Keratinocyte (primary cell): Measurements from ENCODE around the gene LIMA1. TPM values are rescaled to one million over a fixed set of nuclear protein-coding genes. Genes with fewer than 3 reads are reported as not detected.

Source experiments
- DNase-seq: peaks from one replicate; pipeline ENCODE4 v3.0.0-alpha.2; 2011; ENCODE audit warnings: low read depth, missing footprints, low spot score
- FAIRE-seq: peaks from 2 replicates; lab custom pipeline; 2011; peaks lifted over from hg19 to GRCh38; lab: Jason Lieb, UNC
- H2AFZ ChIP-seq: 2 replicates; pipeline ENCODE4 v1.6.0; 2012; ENCODE audit warnings: low read length, control low read depth, inconsistent platforms; ENCODE audit not compliant: control insufficient read depth
- H3K27ac ChIP-seq: 2 replicates; pipeline ENCODE4 v1.5.1; 2011; ENCODE audit warnings: low read length; ENCODE audit not compliant: control insufficient read depth, insufficient read depth
- H3K27me3 ChIP-seq: 3 replicates; pipeline ENCODE4 v1.6.0; 2011; ENCODE audit warnings: low read length; ENCODE audit not compliant: control insufficient read depth, insufficient read depth; ENCODE audit errors: extremely low read depth
- H3K36me3 ChIP-seq, 2 experiments: 2 replicates in 1 of 2; 3 replicates in 1 of 2; pipeline ENCODE4 v1.5.1; 2011; ENCODE audit warnings: low read length in 2 of 2, mild to moderate bottlenecking in 1 of 2; ENCODE audit not compliant: control insufficient read depth in 2 of 2, insufficient read depth in 2 of 2; ENCODE audit errors: extremely low read depth in 1 of 2
- H3K4me1 ChIP-seq: 3 replicates; pipeline ENCODE4 v1.5.1; 2011; ENCODE audit warnings: low read length; ENCODE audit not compliant: control insufficient read depth, insufficient read depth; ENCODE audit errors: extremely low read depth
- H3K4me2 ChIP-seq: 3 replicates; pipeline ENCODE4 v1.6.0; 2011; ENCODE audit warnings: low read depth, low read length; ENCODE audit not compliant: control insufficient read depth, insufficient read depth; ENCODE audit errors: extremely low read depth
- H3K4me3 ChIP-seq, 3 experiments: fragments of 200-600 bp in 1 of 3; sonication (generic) in 1 of 3; 2 replicates in 2 of 3; 3 replicates in 1 of 3; pipeline ENCODE4 v1.5.1; 2011 to 2016; ENCODE audit warnings: low read length in 3 of 3, mild to moderate bottlenecking in 3 of 3, control low read depth in 2 of 3, inconsistent platforms in 1 of 3, low read depth in 1 of 3, mixed read lengths in 1 of 3, mixed run types in 1 of 3, moderate library complexity in 1 of 3; ENCODE audit not compliant: control insufficient read depth in 2 of 3, insufficient read depth in 2 of 3; ENCODE audit errors: extremely low read depth in 1 of 3
- H3K79me2 ChIP-seq: 2 replicates; pipeline ENCODE4 v1.6.0; 2012; ENCODE audit warnings: low read length; ENCODE audit not compliant: control insufficient read depth, insufficient read depth
- H3K9ac ChIP-seq: 3 replicates; pipeline ENCODE4 v1.6.0; 2011; ENCODE audit warnings: low read length; ENCODE audit not compliant: control insufficient read depth, insufficient read depth; ENCODE audit errors: extremely low read depth
- H3K9me1 ChIP-seq: 3 replicates; pipeline ENCODE4 v1.6.0; 2011; ENCODE audit warnings: low read length; ENCODE audit not compliant: control insufficient read depth, insufficient read depth; ENCODE audit errors: extremely low read depth
- H3K9me3 ChIP-seq: 2 replicates; pipeline ENCODE4 v1.5.1; 2012; ENCODE audit warnings: low read depth, low read length; ENCODE audit not compliant: control insufficient read depth
- H4K20me1 ChIP-seq: 3 replicates; pipeline ENCODE4 v1.6.0; 2011; ENCODE audit warnings: low read length; ENCODE audit not compliant: control insufficient read depth, insufficient read depth; ENCODE audit errors: extremely low read depth
- EZH2 ChIP-seq: IDR thresholded peaks from one replicate; pipeline ENCODE4 v1.6.1; 2012; ENCODE audit warnings: inconsistent platforms, mild to moderate bottlenecking, low read length, moderate library complexity
- dilution Hi-C: fragments of 300-500 bp; cut with MboI; formaldehyde crosslinking; loops from one replicate; pipeline ENCODE4 v1.7.0; 2020; ENCODE audit warnings: low sequenced_read_pairs; ENCODE audit not compliant: extremely low pct_ligation_motif_present
- polyA plus RNA-seq, 5 experiments: library from polyadenylated mRNA; depleted of rRNA in 3 of 5; stranded (reverse) in 3 of 5; stranded (forward) in 1 of 5; unstranded in 1 of 5; fragments of >200 nt; gene quantifications; 1 replicate in 1 of 5; 2 replicates in 3 of 5; 3 replicates in 1 of 5; pipeline versions ENCODE4 v1.2.1 to v1.2.3, GENCODE V29; 2011 to 2012; ENCODE audit warnings: missing spikeins in 2 of 5, low read depth in 1 of 5, low replicate concordance in 1 of 5
- TF ChIP-seq, protein P1 (sequence below), 3 experiments: IDR thresholded peaks in 1 of 3; conservative IDR thresholded peaks in 1 of 3; optimal IDR thresholded peaks in 1 of 3; 2 replicates in 2 of 3; 3 replicates in 1 of 3; pipeline versions ENCODE3 to v1.5.1; 2011; ENCODE audit warnings: low read length in 3 of 3, mild to moderate bottlenecking in 3 of 3, moderate library complexity in 2 of 3, control low read depth in 1 of 3, inconsistent platforms in 1 of 3; ENCODE audit not compliant: insufficient read depth in 2 of 3; ENCODE audit errors: extremely low read depth in 1 of 3

The LIMA1 gene
- polyA plus RNA-seq, 1 donor (not counting 4 experiments of a cell fraction or from before 2014, with no cell fraction given): 510 TPM

- Histone ChIP-seq H3K79me2 (no peaks in the 10 kb centered on the region), H3K9ac (peak overlapping the region; percentile 51)
Observed at GRCh38 chr12:50258167-50258551, 25.2 kb downstream of the LIMA1 start.

GRCh38 chr12:50257236-50258166 is 25.8 kb downstream of the LIMA1 start:
- Histone ChIP-seq H3K4me3 (no peak overlapping the region), H2AFZ (no peak overlapping the region), H3K9ac (peak overlapping the region; percentile 51), H3K36me3 (no peaks in the 10 kb centered on the region), H3K4me2 (peak overlapping the region; percentile 61), H3K9me1 (no peaks in the 10 kb centered on the region), H3K9me3 (no peaks in the 10 kb centered on the region), H4K20me1 (no peaks in the 10 kb centered on the region), H3K79me2 (no peaks in the 10 kb centered on the region), H3K27ac (peak overlapping the region; percentile 45), H3K27me3 (no peaks in the 10 kb centered on the region), H3K4me1 (peaks cover 58% of the 10 kb centered on the region)
- dilution Hi-C loops: no loop called here
- FAIRE-seq (peak; percentile 23), DNase-seq (no peak)
- TF ChIP-seq EZH2: no peak
- TF ChIP-seq, protein P1, sequence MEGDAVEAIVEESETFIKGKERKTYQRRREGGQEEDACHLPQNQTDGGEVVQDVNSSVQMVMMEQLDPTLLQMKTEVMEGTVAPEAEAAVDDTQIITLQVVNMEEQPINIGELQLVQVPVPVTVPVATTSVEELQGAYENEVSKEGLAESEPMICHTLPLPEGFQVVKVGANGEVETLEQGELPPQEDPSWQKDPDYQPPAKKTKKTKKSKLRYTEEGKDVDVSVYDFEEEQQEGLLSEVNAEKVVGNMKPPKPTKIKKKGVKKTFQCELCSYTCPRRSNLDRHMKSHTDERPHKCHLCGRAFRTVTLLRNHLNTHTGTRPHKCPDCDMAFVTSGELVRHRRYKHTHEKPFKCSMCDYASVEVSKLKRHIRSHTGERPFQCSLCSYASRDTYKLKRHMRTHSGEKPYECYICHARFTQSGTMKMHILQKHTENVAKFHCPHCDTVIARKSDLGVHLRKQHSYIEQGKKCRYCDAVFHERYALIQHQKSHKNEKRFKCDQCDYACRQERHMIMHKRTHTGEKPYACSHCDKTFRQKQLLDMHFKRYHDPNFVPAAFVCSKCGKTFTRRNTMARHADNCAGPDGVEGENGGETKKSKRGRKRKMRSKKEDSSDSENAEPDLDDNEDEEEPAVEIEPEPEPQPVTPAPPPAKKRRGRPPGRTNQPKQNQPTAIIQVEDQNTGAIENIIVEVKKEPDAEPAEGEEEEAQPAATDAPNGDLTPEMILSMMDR (optimal IDR thresholded peaks at IDR 0.05 in 1 of 3, IDR thresholded peaks at IDR 0.05 in 1 of 3, conservative IDR thresholded peaks at IDR 0.05 in 1 of 3; ENCODE audit: extremely low read depth in 1 of 3, insufficient read depth in 2 of 3, low read length in 3 of 3): no peak

More at GRCh38 chr12:50258167-50258551, 25.2 kb downstream of the LIMA1 start:
- Histone ChIP-seq H3K9me3 (no peaks in the 10 kb centered on the region), H2AFZ (peak overlapping the region; percentile 3), H3K27me3 (no peaks in the 10 kb centered on the region), H3K4me2 (peak overlapping the region; percentile 61), H3K36me3 (no peaks in the 10 kb centered on the region), H3K4me3 (no peak overlapping the region), H3K4me1 (peaks cover 57% of the 10 kb centered on the region), H4K20me1 (no peaks in the 10 kb centered on the region), H3K27ac (peak overlapping the region; percentile 45), H3K9me1 (no peaks in the 10 kb centered on the region)
- TF ChIP-seq, protein P1 (optimal IDR thresholded peaks at IDR 0.05 in 1 of 3, IDR thresholded peaks at IDR 0.05 in 1 of 3, conservative IDR thresholded peaks at IDR 0.05 in 1 of 3; ENCODE audit: extremely low read depth in 1 of 3, insufficient read depth in 2 of 3, low read length in 3 of 3): no peak
- TF ChIP-seq EZH2: no peak
- FAIRE-seq (no peak), DNase-seq (no peak)
- dilution Hi-C loops: no loop called here
